Right lobe of liver (tissue), 4 donors: ENCODE results near the gene ZNF282.

Source experiments
- CTCF ChIP-seq, 4 donors: fragments of 200-600 bp in 3 of 4; fragments of 450-650 bp in 1 of 4; IDR thresholded peaks; one replicate each; pipeline versions ENCODE4 v1.5.1 to v1.8.0; 2016 to 2022; ENCODE audit warnings: antibody characterized with exemption in 4 of 4, mild to moderate bottlenecking in 2 of 4
- POLR2A ChIP-seq: fragments of 450-650 bp; IDR thresholded peaks from one replicate; pipeline ENCODE4 v1.6.1; 2017; ENCODE audit warnings: antibody characterized with exemption, mild to moderate bottlenecking
- donor health status: DM: no; HTN: no; CAD: no.
- donor health status: DM: no; HTN: no; CAD: no.
- donor health status: DM: no; HTN: yes; CAD: no.

- TF ChIP-seq CTCF (IDR thresholded peaks at IDR 0.05): no peak
- TF ChIP-seq POLR2A: no peak
Measured at GRCh38 chr7:149223761-149224160, 28.4 kb downstream of the ZNF282 start.
